Mononuclear cell (primary cell): ENCODE measurements around the gene MPP1. TPM values are rescaled to one million over a fixed set of nuclear protein-coding genes. Genes with fewer than 3 reads are reported as not detected.

Experiments used
- H3K27me3 ChIP-seq: 2 replicates; pipeline ENCODE4 v1.6.0; 2011; ENCODE audit warnings: low read length, control low read depth; ENCODE audit not compliant: insufficient read depth
- H3K4me1 ChIP-seq: 2 replicates; pipeline ENCODE4 v1.5.1; 2011; ENCODE audit warnings: mild to moderate bottlenecking, low read length, control low read depth; ENCODE audit not compliant: insufficient read depth
- H3K4me3 ChIP-seq: 2 replicates; pipeline ENCODE4 v1.5.1; 2011; ENCODE audit warnings: mild to moderate bottlenecking, low read length, moderate library complexity
- H3K9me3 ChIP-seq: 2 replicates; pipeline ENCODE4 v1.5.1; 2011; ENCODE audit warnings: low read depth, mild to moderate bottlenecking, control low read depth, low read length
- total RNA-seq: library from RNA; depleted of rRNA; stranded (reverse); fragments of >200 nt; gene quantifications from one replicate; pipeline ENCODE4 v1.2.3, GENCODE V29; 2012

The MPP1 gene
- total RNA-seq, 1 donor, result 80.9 TPM

DNA sequence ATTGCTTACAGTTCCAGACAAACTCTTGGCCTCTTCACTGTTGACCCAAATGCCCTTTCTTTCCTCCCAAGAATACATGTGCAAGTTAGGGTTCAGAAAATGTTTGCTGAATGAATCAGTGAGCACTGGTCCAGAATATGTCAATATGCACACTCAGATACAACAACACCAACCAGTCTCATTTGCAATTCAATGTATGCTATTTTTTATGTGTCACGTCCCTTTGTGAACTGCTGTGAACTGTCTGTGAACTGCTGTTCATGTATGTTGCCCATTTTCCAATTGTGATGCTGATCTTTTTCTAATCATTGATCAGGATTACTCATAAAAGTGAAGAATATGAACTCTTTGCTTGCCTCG, 72.2 kb downstream of the MPP1 start:
- H3K9me3 ChIP-seq, result no peaks in the 10 kb centered on the region
- H3K4me3 ChIP-seq, result no peak overlapping the region
- no peaks in the 10 kb centered on the region for H3K27me3 ChIP-seq
- H3K4me1 ChIP-seq, result peaks cover 98% of the 10 kb centered on the region

GRCh38 chrX:154732421-154733065, 72.7 kb downstream of the MPP1 start:
- Histone ChIP-seq H3K27me3 (no peaks in the 10 kb centered on the region), H3K9me3 (no peaks in the 10 kb centered on the region), H3K4me3 (no peak overlapping the region), H3K4me1 (peaks cover 98% of the 10 kb centered on the region)

- Histone ChIP-seq H3K4me1 (peaks cover 96% of the 10 kb centered on the region), H3K4me3 (no peak overlapping the region), H3K27me3 (no peaks in the 10 kb centered on the region), H3K9me3 (no peaks in the 10 kb centered on the region)
These were observed 73.4 kb downstream of the MPP1 start for GRCh38 chrX:154731881-154732280.

- H3K27me3 ChIP-seq, result no peaks in the 10 kb centered on the region
- H3K4me3 ChIP-seq, result no peak overlapping the region
- peaks cover 95% of the 10 kb centered on the region for H3K4me1 ChIP-seq
- H3K9me3 ChIP-seq, result no peaks in the 10 kb centered on the region
These were observed 74.1 kb downstream of the MPP1 start for GRCh38 chrX:154731184-154731583.

- Histone ChIP-seq H3K4me1 (peaks cover 93% of the 10 kb centered on the region), H3K4me3 (no peak overlapping the region), H3K27me3 (no peaks in the 10 kb centered on the region), H3K9me3 (no peaks in the 10 kb centered on the region)
These were observed 74.9 kb downstream of the MPP1 start for GRCh38 chrX:154730253-154730891.

- no peak overlapping the region for H3K4me3 ChIP-seq
- H3K9me3 ChIP-seq, result no peaks in the 10 kb centered on the region
- H3K4me1 ChIP-seq, result peaks cover 95% of the 10 kb centered on the region
- no peaks in the 10 kb centered on the region for H3K27me3 ChIP-seq
These were observed 75.8 kb downstream of the MPP1 start for GRCh38 chrX:154729439-154729838.

Other genes with a start within 250 kb of the MPP1 start
- not detected for gene CTAG1A, start 220.4 kb downstream of the MPP1 start, total RNA-seq
- gene CTAG1B, start 186.2 kb downstream of the MPP1 start, total RNA-seq, result not detected
- gene CTAG2, start 151.9 kb downstream of the MPP1 start, total RNA-seq, result not detected
- 10.1 TPM for gene GAB3, start 54.4 kb downstream of the MPP1 start, total RNA-seq
- 39.3 TPM for gene DKC1, start 42.6 kb downstream of the MPP1 start, total RNA-seq
- not detected for gene SMIM9, start 29.2 kb upstream of the MPP1 start, total RNA-seq
- 10.2 TPM for gene F8A1, start 80.9 kb upstream of the MPP1 start, total RNA-seq
- 3.6 TPM for gene F8, start 217.2 kb upstream of the MPP1 start, total RNA-seq
- gene FUNDC2, start 221.4 kb upstream of the MPP1 start, total RNA-seq, result 40.2 TPM